Activated CD4-positive, alpha-beta T cell treated with anti-CD3 and anti-CD28 coated beads, Interleukin-2, amount 10 ng/mL, durations not matched to agents 24 days and 14 days (primary cell): Measurements from ENCODE around the gene TBX4. TPM values are rescaled to one million over a fixed set of nuclear protein-coding genes. Genes with fewer than 3 reads are reported as not detected.

Source experiments
- DNase-seq: peaks from one replicate; pipeline ENCODE4 v3.0.0; 2022
- H3K27ac Mint-ChIP-seq: one replicate; pipeline ENCODE4 v1.8.0; 2022; ENCODE audit warnings: mild to moderate bottlenecking, mixed read lengths
- H3K27me3 Mint-ChIP-seq: one replicate; pipeline ENCODE4 v1.8.0; 2022; ENCODE audit warnings: mixed read lengths
- H3K36me3 Mint-ChIP-seq: one replicate; pipeline ENCODE4 v1.8.0; 2022; ENCODE audit warnings: low read depth, mild to moderate bottlenecking, mixed read lengths
- H3K4me1 Mint-ChIP-seq: one replicate; pipeline ENCODE4 v1.8.0; 2021; ENCODE audit warnings: mixed read lengths
- H3K4me3 Mint-ChIP-seq: one replicate; pipeline ENCODE4 v1.8.0; 2022; ENCODE audit warnings: mild to moderate bottlenecking, moderate library complexity, mixed read lengths
- H3K9me3 Mint-ChIP-seq: one replicate; pipeline ENCODE4 v1.8.0; 2021; ENCODE audit warnings: mixed read lengths
- intact Hi-C: fragments of 100-400 bp; cut with micrococcal nuclease; formaldehyde crosslinking; loops from one replicate; pipeline ENCODE4 v1.15.1; 2023
- total RNA-seq: library from RNA; stranded (reverse); gene quantifications from 2 replicates; pipeline ENCODE4 v1.2.3, GENCODE V29; 2022

TBX4 gene
- total RNA-seq, result not detected in 2 replicates

DNA sequence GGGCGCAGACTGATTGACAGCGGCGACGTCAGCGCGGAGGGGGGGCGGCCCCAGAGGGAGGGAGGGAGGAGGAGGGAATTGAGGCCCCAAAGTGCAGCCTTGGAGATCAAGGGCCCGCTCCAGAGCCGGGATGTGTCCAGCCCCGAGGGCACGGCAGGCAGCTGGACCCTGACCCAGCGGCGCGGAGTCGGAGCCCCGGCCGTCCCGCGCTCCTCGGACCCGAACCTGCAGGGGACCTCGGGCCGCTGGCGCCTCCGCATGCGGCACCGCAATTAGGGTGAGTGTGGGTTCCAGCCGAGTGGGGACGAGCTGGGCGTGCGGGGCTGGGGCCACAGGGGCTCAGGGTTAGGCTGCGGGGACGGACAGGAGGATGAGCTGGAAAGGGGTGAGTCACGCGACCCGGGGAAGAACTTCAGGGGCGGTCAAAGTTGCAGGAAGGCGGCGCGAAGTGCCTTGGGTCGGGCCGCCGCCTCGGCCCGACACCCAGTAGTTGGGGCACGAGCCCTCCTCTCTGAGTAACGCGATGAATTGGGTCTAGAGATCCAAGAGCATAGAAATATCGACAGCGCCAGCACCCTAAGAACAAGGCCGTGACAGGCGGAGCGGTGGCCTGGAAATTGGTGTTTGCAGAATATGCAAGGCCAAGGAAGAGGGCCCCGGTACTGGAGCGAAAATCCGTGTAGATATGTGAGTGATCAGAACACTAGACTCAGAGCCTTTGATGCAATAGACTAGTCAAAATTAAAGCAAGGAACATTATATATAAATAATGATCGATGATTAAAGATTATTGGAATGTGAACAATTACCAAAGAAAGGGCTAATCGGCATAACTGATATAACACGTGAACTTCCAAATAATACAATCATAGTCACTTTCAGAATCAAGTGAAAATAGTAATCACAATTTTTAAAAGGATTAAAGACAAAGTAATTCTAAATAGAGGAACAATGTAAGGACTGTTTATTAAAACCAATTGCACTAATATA lies at the start of gene TBX4:
Gene TBX4, plus strand, starts transcription at position 122 of the 990 bp plus-strand sequence. CDS start 4,069 bp downstream, outside the sequence.
- H3K27ac Mint-ChIP-seq, result no peak within 1 kb of the TSS
- intact Hi-C loops, result loop anchor here (1.0 kb wide), 1 partner anchor 54 kb away; no protein-coding TSS in a partner anchor

DNA sequence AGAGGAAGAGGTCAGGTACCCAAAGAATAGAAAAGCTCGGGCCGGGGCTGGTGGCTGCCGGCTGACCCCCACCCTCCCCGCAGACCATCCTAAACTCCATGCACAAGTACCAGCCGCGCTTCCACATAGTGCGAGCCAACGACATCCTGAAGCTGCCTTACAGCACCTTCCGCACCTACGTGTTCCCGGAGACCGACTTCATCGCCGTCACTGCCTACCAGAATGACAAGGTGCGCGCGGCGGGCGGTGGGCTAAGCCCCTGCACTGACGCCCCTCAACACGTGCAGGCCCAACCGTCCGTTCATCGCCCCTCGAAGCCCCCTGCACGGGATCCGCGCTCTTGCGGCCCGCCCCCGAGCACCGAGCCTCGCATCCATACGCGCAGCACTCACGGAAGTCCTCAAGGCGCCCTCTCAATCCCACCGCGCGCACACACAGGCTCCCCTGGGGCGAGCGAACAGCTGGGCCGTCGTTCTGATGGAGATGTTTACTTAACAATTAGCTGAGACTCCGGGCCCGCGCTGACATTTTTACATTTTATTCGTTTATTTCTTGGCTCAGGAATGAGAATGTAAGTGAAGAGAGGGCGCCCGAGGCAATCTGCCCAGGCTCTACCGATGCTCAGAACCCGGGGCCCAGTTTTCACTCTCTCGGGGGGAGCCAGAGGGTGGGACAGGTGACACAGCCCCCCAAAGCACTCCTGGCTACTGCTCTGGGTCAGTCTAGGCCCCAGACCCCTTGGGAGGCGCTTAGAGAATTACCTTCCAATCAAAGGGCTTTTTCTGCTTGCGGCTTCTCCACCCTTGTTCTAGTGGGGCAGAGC lies 49.0 kb upstream of the TBX4 start:
- intact Hi-C loops, result loop anchor here (2.0 kb wide), 1 partner anchor 52 kb away; no protein-coding TSS in a partner anchor

More for the DNA sequence above, at the start of gene TBX4:
- Mint-ChIP-seq H3K27me3 (peaks cover 73% of the 10 kb centered on the region), H3K4me3 (no peak within 1 kb of the TSS), H3K4me1 (peaks cover 7% of the 10 kb centered on the region), H3K9me3 (no peaks in the 10 kb centered on the region), H3K36me3 (peaks cover 3% of the 10 kb centered on the region)
- no peak for DNase-seq

GRCh38 chr17:61403801-61404662 lies 48.2 kb upstream of the TBX4 start:
- peaks cover 1% of the 10 kb centered on the region for H3K36me3 Mint-ChIP-seq
- H3K9me3 Mint-ChIP-seq, result no peaks in the 10 kb centered on the region
- no peak for DNase-seq
- intact Hi-C loops, result loop anchor here (2.0 kb wide), 1 partner anchor 51 kb away; no protein-coding TSS in a partner anchor
- H3K27me3 Mint-ChIP-seq, result peaks cover 71% of the 10 kb centered on the region
- peaks cover 10% of the 10 kb centered on the region for H3K4me1 Mint-ChIP-seq
- H3K4me3 Mint-ChIP-seq, result no peak overlapping the region
- peak overlapping the region; percentile 45 for H3K27ac Mint-ChIP-seq

More for the DNA sequence above, 49.0 kb upstream of the TBX4 start:
- no peak for DNase-seq
- H3K4me1 Mint-ChIP-seq, result peaks cover 14% of the 10 kb centered on the region
- peaks cover 5% of the 10 kb centered on the region for H3K36me3 Mint-ChIP-seq
- peak overlapping the region; percentile 54 for H3K4me3 Mint-ChIP-seq
- peak overlapping the region; percentile 45 for H3K27ac Mint-ChIP-seq
- peaks cover 69% of the 10 kb centered on the region for H3K27me3 Mint-ChIP-seq
- no peaks in the 10 kb centered on the region for H3K9me3 Mint-ChIP-seq

GRCh38 chr17:61404663-61404912 lies 47.6 kb upstream of the TBX4 start:
- intact Hi-C loops, result no loop called here

DNA sequence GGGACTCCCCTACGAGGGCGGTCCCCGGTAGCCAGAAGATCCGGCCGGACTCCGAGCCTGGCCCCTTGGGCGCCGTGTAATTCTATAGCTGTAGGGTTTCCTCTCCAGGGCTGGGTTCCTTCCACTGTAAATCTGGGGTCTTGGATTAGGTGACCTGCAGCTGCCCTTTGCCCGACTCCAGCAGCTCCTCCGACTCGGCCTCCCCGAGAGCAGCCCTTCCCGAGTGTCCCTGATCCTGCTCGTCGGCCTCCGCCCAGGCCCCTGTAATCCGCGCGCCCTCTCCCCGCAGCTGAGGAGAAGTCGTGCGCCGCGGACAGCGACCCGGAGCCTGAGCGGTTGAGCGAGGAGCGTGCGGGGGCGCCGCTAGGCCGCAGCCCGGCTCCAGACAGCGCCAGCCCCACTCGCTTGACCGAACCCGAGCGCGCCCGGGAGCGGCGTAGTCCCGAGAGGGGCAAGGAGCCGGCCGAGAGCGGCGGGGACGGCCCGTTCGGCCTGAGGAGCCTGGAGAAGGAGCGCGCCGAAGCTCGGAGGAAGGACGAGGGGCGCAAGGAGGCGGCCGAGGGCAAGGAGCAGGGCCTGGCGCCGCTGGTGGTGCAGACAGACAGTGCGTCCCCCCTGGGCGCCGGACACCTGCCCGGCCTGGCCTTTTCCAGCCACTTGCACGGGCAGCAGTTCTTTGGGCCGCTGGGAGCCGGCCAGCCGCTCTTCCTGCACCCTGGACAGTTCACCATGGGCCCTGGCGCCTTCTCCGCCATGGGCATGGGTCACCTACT lies 47.1 kb upstream of the TBX4 start:
- no peak for DNase-seq
- peaks cover 73% of the 10 kb centered on the region for H3K27me3 Mint-ChIP-seq
- no peak overlapping the region for H3K27ac Mint-ChIP-seq
- H3K4me1 Mint-ChIP-seq, result peaks cover 13% of the 10 kb centered on the region
- H3K36me3 Mint-ChIP-seq, result peaks cover 1% of the 10 kb centered on the region
- intact Hi-C loops, result no loop called here
- H3K9me3 Mint-ChIP-seq, result no peaks in the 10 kb centered on the region
- H3K4me3 Mint-ChIP-seq, result peak overlapping the region; percentile 23

More at GRCh38 chr17:61404663-61404912, 47.6 kb upstream of the TBX4 start:
- no peak overlapping the region for H3K4me3 Mint-ChIP-seq
- H3K9me3 Mint-ChIP-seq, result no peaks in the 10 kb centered on the region
- no peak for DNase-seq
- H3K36me3 Mint-ChIP-seq, result peaks cover 1% of the 10 kb centered on the region
- H3K27me3 Mint-ChIP-seq, result peaks cover 70% of the 10 kb centered on the region
- no peak overlapping the region for H3K27ac Mint-ChIP-seq
- H3K4me1 Mint-ChIP-seq, result peaks cover 10% of the 10 kb centered on the region

GRCh38 chr17:61405686-61406536 lies 46.3 kb upstream of the TBX4 start:
- Mint-ChIP-seq H3K4me1 (peaks cover 19% of the 10 kb centered on the region), H3K9me3 (no peaks in the 10 kb centered on the region), H3K4me3 (no peak overlapping the region), H3K27ac (no peak overlapping the region), H3K36me3 (peaks cover 4% of the 10 kb centered on the region), H3K27me3 (peaks cover 75% of the 10 kb centered on the region)
- intact Hi-C loops, result no loop called here
- DNase-seq, result no peak

- no peak overlapping the region for H3K27ac Mint-ChIP-seq
- no peaks in the 10 kb centered on the region for H3K9me3 Mint-ChIP-seq
- H3K27me3 Mint-ChIP-seq, result peaks cover 71% of the 10 kb centered on the region
- no peak for DNase-seq
- H3K4me1 Mint-ChIP-seq, result peaks cover 19% of the 10 kb centered on the region
- H3K4me3 Mint-ChIP-seq, result no peak overlapping the region
- intact Hi-C loops, result no loop called here
- H3K36me3 Mint-ChIP-seq, result peaks cover 4% of the 10 kb centered on the region
Observed at GRCh38 chr17:61406537-61406845, 45.7 kb upstream of the TBX4 start.

DNA sequence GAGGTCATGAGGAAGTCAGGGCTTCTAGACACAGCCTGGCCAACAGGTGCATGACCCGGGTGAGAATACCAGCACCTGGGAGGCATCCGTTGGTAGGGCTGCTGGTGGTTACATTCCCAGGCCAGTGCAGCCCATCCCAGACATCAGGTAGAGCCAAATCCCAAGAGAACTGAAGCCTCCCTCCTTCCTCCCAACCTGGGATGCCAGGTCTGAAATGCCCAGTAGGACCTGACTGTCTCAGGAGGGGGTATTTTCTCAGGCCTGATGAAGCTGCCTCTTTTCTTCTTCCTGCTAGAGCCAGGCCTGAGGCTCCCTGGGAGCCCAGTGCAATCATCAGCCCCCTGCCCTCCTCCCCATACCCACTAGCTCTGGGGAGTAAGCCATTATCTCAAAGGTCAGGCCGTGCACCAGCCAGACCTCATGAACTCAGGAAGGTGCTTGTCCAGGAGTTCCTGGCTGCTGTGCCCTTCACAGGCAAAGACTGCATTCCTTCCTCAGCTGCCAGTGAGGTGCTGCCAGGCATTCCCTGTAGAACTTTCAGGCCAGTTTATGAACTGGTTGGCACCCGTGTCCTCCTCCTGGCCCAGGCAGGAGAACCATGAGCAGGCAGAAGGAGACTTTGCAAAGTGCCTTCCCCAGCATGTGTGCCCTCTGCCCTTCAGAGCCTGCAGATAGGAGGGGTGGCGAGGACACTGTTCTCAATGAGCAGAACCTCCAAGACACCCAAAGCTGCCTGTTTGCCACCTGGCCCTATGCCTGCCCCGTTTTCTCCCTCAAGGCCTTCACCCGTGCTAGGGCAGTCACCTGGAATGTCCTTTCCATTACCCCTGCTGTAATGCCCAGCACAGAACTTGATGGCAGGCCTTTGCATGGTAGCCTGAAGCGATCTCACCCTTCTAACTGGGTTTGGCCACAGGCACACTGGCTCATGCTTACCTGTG lies 45.0 kb upstream of the TBX4 start:
- Mint-ChIP-seq H3K4me3 (no peak overlapping the region), H3K4me1 (peaks cover 19% of the 10 kb centered on the region), H3K27me3 (peaks cover 65% of the 10 kb centered on the region), H3K36me3 (peaks cover 4% of the 10 kb centered on the region), H3K27ac (no peak overlapping the region), H3K9me3 (no peaks in the 10 kb centered on the region)
- intact Hi-C loops, result no loop called here
- DNase-seq, result no peak

DNA sequence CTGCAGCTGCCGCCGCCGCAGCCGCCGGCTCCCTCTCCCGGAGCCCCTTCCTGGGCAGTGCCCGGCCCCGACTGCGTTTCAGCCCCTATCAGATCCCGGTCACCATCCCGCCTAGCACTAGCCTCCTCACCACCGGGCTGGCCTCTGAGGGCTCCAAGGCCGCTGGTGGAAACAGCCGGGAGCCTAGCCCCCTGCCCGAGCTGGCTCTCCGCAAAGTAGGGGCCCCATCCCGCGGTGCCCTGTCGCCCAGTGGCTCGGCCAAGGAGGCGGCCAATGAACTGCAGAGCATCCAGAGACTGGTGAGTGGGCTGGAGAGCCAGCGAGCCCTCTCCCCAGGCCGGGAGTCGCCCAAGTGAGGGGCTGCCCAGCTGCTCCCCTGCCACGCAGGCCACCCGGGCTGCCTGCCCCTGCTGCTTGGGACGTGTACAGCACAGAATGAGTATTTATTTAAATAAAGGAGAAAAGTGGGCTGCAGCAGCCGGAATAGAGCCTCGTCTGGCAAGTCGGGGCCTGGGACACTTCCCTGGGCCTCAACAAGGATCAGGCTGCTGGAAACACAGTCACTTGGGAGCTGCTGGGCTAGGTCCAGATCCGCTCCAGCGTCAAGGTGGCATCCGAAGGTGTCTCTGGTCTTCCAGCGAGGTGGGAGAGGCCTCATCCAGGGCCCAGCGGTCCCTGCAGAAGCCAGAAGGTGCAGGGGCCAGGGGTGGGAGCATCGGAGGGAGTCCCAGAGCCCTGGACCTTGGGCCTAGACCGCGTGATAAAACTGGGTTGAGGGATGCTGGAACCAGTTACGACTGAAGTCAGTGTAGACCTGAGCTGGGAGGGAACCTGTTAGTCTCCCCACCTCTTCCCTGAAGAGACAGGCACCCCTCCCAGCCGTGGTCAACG lies 43.8 kb upstream of the TBX4 start:
- peak; percentile 56 for DNase-seq
- Mint-ChIP-seq H3K27ac (peak overlapping the region; percentile 60), H3K4me1 (peaks cover 11% of the 10 kb centered on the region), H3K36me3 (peaks cover 2% of the 10 kb centered on the region), H3K4me3 (peak overlapping the region; percentile 67), H3K9me3 (no peaks in the 10 kb centered on the region), H3K27me3 (peaks cover 58% of the 10 kb centered on the region)
- intact Hi-C loops, result no loop called here

- intact Hi-C loops, result loop anchor here (5.0 to 10.0 kb wide), 3 partner anchors 175 to 653 kb away; no protein-coding TSS in a partner anchor
- Mint-ChIP-seq H3K27ac (no peak overlapping the region), H3K4me1 (peaks cover 11% of the 10 kb centered on the region), H3K36me3 (peaks cover 2% of the 10 kb centered on the region), H3K27me3 (peaks cover 58% of the 10 kb centered on the region), H3K4me3 (peak overlapping the region; percentile 65), H3K9me3 (no peaks in the 10 kb centered on the region)
- DNase-seq, result peak; percentile 81
Observed at GRCh38 chr17:61409301-61410112, 42.7 kb upstream of the TBX4 start.
